Smooth muscle cell (in vitro differentiated cells): ENCODE results near the gene PLB1. TPM values are rescaled to one million over a fixed set of nuclear protein-coding genes. Genes with fewer than 3 reads are reported as not detected.

Experiments used
- DNase-seq: peaks from one replicate; lab custom pipeline; 2025; ENCODE audit not compliant: unreplicated experiment; lab: John Stamatoyannopoulos, UW
- H2AFZ ChIP-seq: fragments of 200-600 bp; sonication (generic); 2 replicates; pipeline ENCODE4 v1.6.0; 2016; ENCODE audit warnings: antibody characterized with exemption, low read depth, mild to moderate bottlenecking
- H3F3A ChIP-seq: fragments of 200-600 bp; sonication (generic); 2 replicates; pipeline ENCODE4 v1.6.0; 2017; ENCODE audit warnings: antibody characterized with exemption, low read depth
- H3K27ac ChIP-seq: fragments of 200-600 bp; sonication (generic); 2 replicates; pipeline ENCODE4 v1.5.1; 2016; ENCODE audit warnings: low read depth, mild to moderate bottlenecking
- H3K27me3 ChIP-seq: fragments of 200-600 bp; sonication (generic); 2 replicates; pipeline ENCODE4 v1.6.1; 2016; ENCODE audit warnings: low read depth, mild to moderate bottlenecking
- H3K36me3 ChIP-seq: fragments of 200-600 bp; sonication (generic); 2 replicates; pipeline ENCODE4 v1.5.1; 2016; ENCODE audit warnings: low read depth
- H3K4me1 ChIP-seq: fragments of 200-600 bp; sonication (generic); 2 replicates; pipeline ENCODE4 v1.5.1; 2016; ENCODE audit warnings: low read depth
- H3K4me2 ChIP-seq: fragments of 200-600 bp; sonication (generic); 2 replicates; pipeline ENCODE4 v1.6.0; 2016; ENCODE audit warnings: mild to moderate bottlenecking
- H3K4me3 ChIP-seq: fragments of 200-600 bp; sonication (generic); 2 replicates; pipeline ENCODE4 v1.5.1; 2016; ENCODE audit warnings: mild to moderate bottlenecking
- H3K79me2 ChIP-seq: fragments of 200-600 bp; sonication (generic); 2 replicates; pipeline ENCODE4 v1.6.0; 2016; ENCODE audit warnings: low read depth, mild to moderate bottlenecking
- H3K9ac ChIP-seq: fragments of 200-600 bp; sonication (generic); 2 replicates; pipeline ENCODE4 v1.6.0; 2016; ENCODE audit warnings: low read depth
- H3K9me3 ChIP-seq: fragments of 200-600 bp; sonication (generic); replicated peaks from 2 replicates; pipeline ENCODE4 v1.5.1; 2016; ENCODE audit warnings: low read depth
- H4K20me1 ChIP-seq: fragments of 200-600 bp; sonication (generic); 2 replicates; pipeline ENCODE4 v1.6.0; 2016; ENCODE audit warnings: low read depth
- WGBS: methylation state at CpG from one replicate; pipeline ENCODE4 v1.1.7; 2016; ENCODE audit warnings: low lambda C conversion rate; 5-methylcytosine and 5-hydroxymethylcytosine counted together
- polyA plus RNA-seq: library from polyadenylated mRNA; unstranded; fragments of >200 nt; fragmentation: Nextera tagmentation; extraction: Ambion mirVana; gene quantifications from 2 replicates; pipeline ENCODE4 v1.2.1, GENCODE V29; 2016
- total RNA-seq: library from RNA; depleted of rRNA; stranded (reverse); fragments of >200 nt; gene quantifications from 2 replicates; pipeline ENCODE4 v1.2.3, GENCODE V29; 2014
- TF ChIP-seq, protein P1 (sequence below): fragments of 200-600 bp; sonication (generic); IDR thresholded peaks from 2 replicates; pipeline ENCODE4 v1.5.1; 2017; ENCODE audit warnings: borderline replicate concordance, mild to moderate bottlenecking, antibody characterized with exemption; ENCODE audit not compliant: insufficient read depth, poor library complexity, severe bottlenecking

The PLB1 gene
- total and polyA plus RNA-seq, 2 experiments from 2014 or later, result 0.75 to 8.7 TPM

DNA sequence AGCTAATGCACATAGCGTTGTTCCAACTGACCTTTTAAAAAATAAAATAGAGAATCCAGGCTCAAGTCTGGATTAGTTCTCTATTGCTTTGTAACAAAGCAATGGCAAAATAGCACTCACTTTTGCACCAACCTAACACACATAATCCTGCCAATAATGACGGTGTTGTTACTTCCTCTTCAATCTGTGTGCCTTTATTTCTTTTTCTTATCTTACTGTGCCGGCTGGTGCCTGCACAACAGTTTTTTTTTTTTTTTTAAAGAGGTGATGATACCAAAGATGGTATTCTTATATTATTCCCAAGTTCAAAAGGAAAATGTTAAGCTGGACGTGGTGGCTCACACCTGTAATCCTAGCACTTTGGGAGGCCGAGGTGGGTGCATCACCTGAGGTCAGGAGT lies 3.4 kb downstream of the PLB1 start:
- TF ChIP-seq, protein P1, sequence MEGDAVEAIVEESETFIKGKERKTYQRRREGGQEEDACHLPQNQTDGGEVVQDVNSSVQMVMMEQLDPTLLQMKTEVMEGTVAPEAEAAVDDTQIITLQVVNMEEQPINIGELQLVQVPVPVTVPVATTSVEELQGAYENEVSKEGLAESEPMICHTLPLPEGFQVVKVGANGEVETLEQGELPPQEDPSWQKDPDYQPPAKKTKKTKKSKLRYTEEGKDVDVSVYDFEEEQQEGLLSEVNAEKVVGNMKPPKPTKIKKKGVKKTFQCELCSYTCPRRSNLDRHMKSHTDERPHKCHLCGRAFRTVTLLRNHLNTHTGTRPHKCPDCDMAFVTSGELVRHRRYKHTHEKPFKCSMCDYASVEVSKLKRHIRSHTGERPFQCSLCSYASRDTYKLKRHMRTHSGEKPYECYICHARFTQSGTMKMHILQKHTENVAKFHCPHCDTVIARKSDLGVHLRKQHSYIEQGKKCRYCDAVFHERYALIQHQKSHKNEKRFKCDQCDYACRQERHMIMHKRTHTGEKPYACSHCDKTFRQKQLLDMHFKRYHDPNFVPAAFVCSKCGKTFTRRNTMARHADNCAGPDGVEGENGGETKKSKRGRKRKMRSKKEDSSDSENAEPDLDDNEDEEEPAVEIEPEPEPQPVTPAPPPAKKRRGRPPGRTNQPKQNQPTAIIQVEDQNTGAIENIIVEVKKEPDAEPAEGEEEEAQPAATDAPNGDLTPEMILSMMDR, result no peak
- H3K4me3 ChIP-seq, result no peak overlapping the region
- DNase-seq, result no peak
- no peaks in the 10 kb centered on the region for H3K36me3 ChIP-seq
- 91% methylated on average over 5 of the region's 5 CpGs for WGBS
- no peaks in the 10 kb centered on the region for H3K4me1 ChIP-seq
- H3K79me2 ChIP-seq, result no peaks in the 10 kb centered on the region
- H3K27ac ChIP-seq, result no peak overlapping the region
- no peak overlapping the region for H2AFZ ChIP-seq
- H3K4me2 ChIP-seq, result no peak overlapping the region
- no peaks in the 10 kb centered on the region for H3F3A ChIP-seq
- H3K9ac ChIP-seq, result no peak overlapping the region
- H3K27me3 ChIP-seq, result no peaks in the 10 kb centered on the region
- no peaks in the 10 kb centered on the region for H4K20me1 ChIP-seq
- no peaks in the 10 kb centered on the region for H3K9me3 ChIP-seq

DNA sequence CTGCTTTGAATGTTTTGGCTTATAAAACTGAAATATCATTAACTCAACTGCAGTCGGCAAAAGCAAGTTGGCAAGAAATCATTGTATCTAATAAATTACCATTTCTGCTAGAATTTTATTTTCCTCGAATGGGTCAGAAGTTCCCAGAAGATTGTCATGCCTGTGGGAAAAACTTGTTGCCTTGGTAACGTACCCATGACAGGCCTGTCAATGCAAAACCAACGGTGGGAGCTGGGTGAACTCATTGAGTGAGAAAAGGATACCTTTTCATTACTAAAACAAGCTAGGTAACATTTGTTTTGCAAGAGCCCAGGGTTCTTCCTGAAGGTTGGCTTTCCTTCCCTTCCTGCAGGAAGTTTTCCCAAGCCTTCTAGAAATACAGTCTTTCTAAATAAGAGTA lies 9.5 kb downstream of the PLB1 start:
- no peak for DNase-seq
- H3K4me2 ChIP-seq, result no peak overlapping the region
- H3F3A ChIP-seq, result no peaks in the 10 kb centered on the region
- no peak overlapping the region for H3K4me3 ChIP-seq
- no peak overlapping the region for H3K9ac ChIP-seq
- H2AFZ ChIP-seq, result no peak overlapping the region
- no peaks in the 10 kb centered on the region for H3K9me3 ChIP-seq
- no peaks in the 10 kb centered on the region for H3K27me3 ChIP-seq
- H3K27ac ChIP-seq, result no peak overlapping the region
- H3K79me2 ChIP-seq, result no peaks in the 10 kb centered on the region
- 79% methylated on average over 4 of the region's 4 CpGs for WGBS
- TF ChIP-seq, protein P1, result no peak
- no peaks in the 10 kb centered on the region for H3K4me1 ChIP-seq
- H4K20me1 ChIP-seq, result no peaks in the 10 kb centered on the region
- no peaks in the 10 kb centered on the region for H3K36me3 ChIP-seq

DNA sequence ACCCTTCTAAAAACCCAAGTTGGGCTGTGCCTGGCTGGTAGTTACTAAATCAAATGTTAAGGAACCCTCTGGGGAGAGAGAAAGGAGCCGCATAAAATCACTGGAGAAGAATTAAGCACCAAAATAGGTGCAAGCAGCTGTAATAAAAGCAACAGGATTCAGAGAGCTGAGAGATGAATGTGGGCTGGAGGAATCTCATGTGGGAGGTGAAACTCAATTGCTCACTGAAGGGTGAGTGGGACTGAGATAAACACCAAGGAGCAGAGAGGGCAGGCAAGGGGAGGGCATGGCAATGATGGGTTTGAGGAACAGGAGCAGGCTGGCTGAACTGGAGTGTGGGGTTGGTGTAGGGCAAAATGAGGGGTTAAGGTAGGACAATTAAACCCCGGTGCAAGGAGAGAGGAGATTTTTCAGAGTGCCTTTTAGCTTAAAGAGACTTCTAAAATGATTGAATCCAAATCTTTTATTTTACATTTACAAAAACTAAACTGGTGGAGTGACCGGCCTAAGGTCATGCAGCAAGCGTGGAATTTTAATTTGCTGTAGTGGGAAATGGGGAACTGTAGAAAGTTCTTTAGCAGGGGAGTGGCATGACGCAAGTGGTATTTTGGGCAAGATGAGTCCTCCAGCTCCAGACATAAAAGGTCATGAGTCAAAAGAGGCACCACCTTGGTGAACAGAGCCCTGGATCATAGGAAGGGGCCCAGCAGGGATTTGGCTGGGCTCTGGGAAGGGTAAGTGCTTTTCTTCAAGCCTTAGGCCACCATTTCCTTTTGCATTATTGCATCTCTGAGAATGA lies 10.5 kb downstream of the PLB1 start:
- H3K36me3 ChIP-seq, result no peaks in the 10 kb centered on the region
- H3K9me3 ChIP-seq, result no peaks in the 10 kb centered on the region
- no peaks in the 10 kb centered on the region for H3F3A ChIP-seq
- H3K27ac ChIP-seq, result no peak overlapping the region
- H3K4me3 ChIP-seq, result no peak overlapping the region
- no peak overlapping the region for H2AFZ ChIP-seq
- no peak overlapping the region for H3K9ac ChIP-seq
- H3K4me1 ChIP-seq, result no peaks in the 10 kb centered on the region
- TF ChIP-seq, protein P1, result no peak
- H3K27me3 ChIP-seq, result no peaks in the 10 kb centered on the region
- H4K20me1 ChIP-seq, result no peaks in the 10 kb centered on the region
- no peaks in the 10 kb centered on the region for H3K79me2 ChIP-seq
- no peak overlapping the region for H3K4me2 ChIP-seq
- DNase-seq, result no peak
- WGBS, result 81% methylated on average over 5 of the region's 5 CpGs
